ENCODE measurements around the gene TP53AIP1. TPM values are rescaled to one million over a fixed set of nuclear protein-coding genes. Genes with fewer than 3 reads are reported as not detected.
A peak's percentile ranks its signal among the peaks of the same experiment; 100 is the strongest.

TP53AIP1 gene
- total and polyA plus RNA-seq, 4 donors: not detected

DNA sequence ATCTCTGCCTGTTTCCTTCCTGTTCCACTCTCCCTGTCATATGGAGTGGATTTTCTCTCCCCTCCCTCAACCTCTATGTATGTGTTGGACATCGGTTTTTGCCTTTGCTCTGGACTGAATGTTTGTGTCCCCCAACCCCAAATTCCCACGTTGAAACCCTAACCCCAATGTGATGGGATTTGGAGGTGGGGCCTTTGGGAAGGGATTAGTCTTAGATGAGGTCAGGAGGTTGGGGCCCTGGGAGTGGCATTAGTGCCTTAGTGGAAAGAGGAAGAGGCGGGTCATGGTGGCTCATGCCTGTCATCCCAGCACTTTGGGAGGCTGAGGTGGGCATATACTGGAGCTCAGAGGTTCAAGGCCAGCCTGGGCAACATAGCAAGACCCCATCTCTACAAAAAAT, 11.6 kb downstream of the TP53AIP1 start:
- intact Hi-C loops (cut with DNase I): no loop called here
- WGBS, 2 donors: 78 to 84% methylated on average over 3 of the region's 3 CpGs
- no peak overlapping the region for H3K27ac ChIP-seq (ENCODE audit: low read depth in 1 of 2, low read length in 2 of 2)
- H3K36me3 ChIP-seq (ENCODE audit: control insufficient read depth in 1 of 2, insufficient read depth in 2 of 2, low read length in 1 of 2): no peaks in the 10 kb centered on the region
- ATAC-seq (ENCODE audit: low FRiP score): no peak
- no peaks in the 10 kb centered on the region for H3K4me1 ChIP-seq (ENCODE audit: control insufficient read depth in 1 of 2, insufficient read depth in 2 of 2, low read length in 2 of 2)
- H3K4me3 ChIP-seq (ENCODE audit: low read length in 2 of 2): no peak overlapping the region
- no peaks in the 10 kb centered on the region for H3K9me3 ChIP-seq (ENCODE audit: control insufficient read depth, low read length)
- no peak for DNase-seq
- no peaks in the 10 kb centered on the region for H3K27me3 ChIP-seq (ENCODE audit: control insufficient read depth in 1 of 2, insufficient read depth in 2 of 2, low read length in 1 of 2)

DNA sequence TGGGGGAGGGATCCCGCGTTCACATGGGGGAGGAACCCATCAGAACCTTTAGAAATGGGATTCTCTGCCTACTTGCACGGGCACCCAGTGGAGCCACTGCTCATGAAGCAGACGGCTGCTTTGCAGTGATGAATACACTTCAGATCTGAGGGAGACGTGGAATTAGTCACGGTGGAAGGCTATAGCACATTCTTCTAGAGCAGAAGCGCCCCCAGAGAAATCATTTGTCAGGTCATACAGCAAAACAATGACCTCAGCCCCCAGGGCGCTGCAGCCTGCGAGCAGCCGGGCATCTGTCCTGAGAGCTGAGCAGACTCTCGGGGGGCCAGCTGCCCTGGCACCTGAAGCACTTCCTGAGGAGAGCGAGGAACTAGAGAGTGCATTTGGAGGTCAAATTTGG, 12.7 kb downstream of the TP53AIP1 start:
- Histone ChIP-seq H3K27me3 (ENCODE audit: control insufficient read depth in 1 of 2, insufficient read depth in 2 of 2, low read length in 1 of 2) (no peaks in the 10 kb centered on the region), H3K27ac (ENCODE audit: low read depth in 1 of 2, low read length in 2 of 2) (no peak overlapping the region), H3K4me3 (ENCODE audit: low read length in 2 of 2) (no peak overlapping the region), H3K9me3 (ENCODE audit: control insufficient read depth, low read length) (no peaks in the 10 kb centered on the region), H3K36me3 (ENCODE audit: control insufficient read depth in 1 of 2, insufficient read depth in 2 of 2, low read length in 1 of 2) (no peaks in the 10 kb centered on the region), H3K4me1 (ENCODE audit: control insufficient read depth in 1 of 2, insufficient read depth in 2 of 2, low read length in 2 of 2) (no peaks in the 10 kb centered on the region)
- DNase-seq (peak in 1 of 2 donors; percentile 13), ATAC-seq (ENCODE audit: low FRiP score) (no peak)
- intact Hi-C loops (cut with DNase I): no loop called here
- 29 to 35% methylated on average over 12 of the region's 12 CpGs for WGBS, 2 donors

DNA sequence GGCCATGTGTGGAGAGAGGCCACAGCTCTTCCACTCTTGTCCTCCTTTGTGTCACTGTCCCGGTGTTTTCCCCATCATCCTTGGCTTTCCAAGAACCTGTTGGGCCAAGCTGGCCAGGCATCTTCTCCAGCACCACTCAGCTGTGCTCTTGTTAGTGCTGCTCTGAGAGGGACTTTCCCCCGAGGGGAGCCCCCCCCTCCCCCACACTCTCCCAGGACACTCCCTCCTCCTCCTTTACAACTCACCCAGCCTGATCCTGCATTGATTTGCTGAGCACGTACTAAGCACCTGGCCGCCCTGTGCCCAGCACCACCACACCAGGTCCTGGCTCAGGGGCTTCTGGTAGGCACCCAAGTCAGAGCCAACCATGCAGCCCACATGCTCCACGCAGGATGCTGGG, 13.2 kb downstream of the TP53AIP1 start:
- no peaks in the 10 kb centered on the region for H3K4me1 ChIP-seq (ENCODE audit: control insufficient read depth in 1 of 2, insufficient read depth in 2 of 2, low read length in 2 of 2)
- intact Hi-C loops (cut with DNase I): no loop called here
- H3K36me3 ChIP-seq (ENCODE audit: control insufficient read depth in 1 of 2, insufficient read depth in 2 of 2, low read length in 1 of 2): no peaks in the 10 kb centered on the region
- DNase-seq (peak in 1 of 2 donors; percentile 29), ATAC-seq (ENCODE audit: low FRiP score) (no peak)
- H3K9me3 ChIP-seq (ENCODE audit: control insufficient read depth, low read length): no peaks in the 10 kb centered on the region
- no peak overlapping the region for H3K4me3 ChIP-seq (ENCODE audit: low read length in 2 of 2)
- H3K27me3 ChIP-seq (ENCODE audit: control insufficient read depth in 1 of 2, insufficient read depth in 2 of 2, low read length in 1 of 2): no peaks in the 10 kb centered on the region
- WGBS, 2 donors: 65 to 74% methylated on average over 5 of the region's 5 CpGs
- H3K27ac ChIP-seq (ENCODE audit: low read depth in 1 of 2, low read length in 2 of 2): no peak overlapping the region

DNA sequence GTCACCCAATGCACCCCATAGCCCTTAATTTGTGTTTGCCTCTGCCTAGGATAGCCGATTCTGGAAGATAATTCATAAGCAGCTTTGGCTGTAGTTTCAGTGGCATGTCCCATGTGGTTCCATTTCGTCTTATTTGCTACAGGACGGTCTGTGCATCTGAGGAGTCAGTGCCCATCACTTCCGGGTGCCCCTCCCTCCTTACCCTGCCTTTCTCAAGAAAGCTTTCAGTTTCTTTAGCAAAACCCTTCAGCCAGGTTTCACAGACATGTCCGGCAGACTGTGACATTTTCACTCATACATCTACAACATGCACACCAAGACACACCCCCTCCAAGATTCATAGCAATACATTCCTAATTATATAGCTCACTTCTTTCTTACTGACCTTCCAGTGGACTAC, 14.3 kb downstream of the TP53AIP1 start:
- intact Hi-C loops (cut with DNase I): no loop called here
- DNase-seq (peak; percentile 25 to 30), ATAC-seq (ENCODE audit: low FRiP score) (no peak)
- no peaks in the 10 kb centered on the region for H3K36me3 ChIP-seq (ENCODE audit: control insufficient read depth in 1 of 2, insufficient read depth in 2 of 2, low read length in 1 of 2)
- no peaks in the 10 kb centered on the region for H3K9me3 ChIP-seq (ENCODE audit: control insufficient read depth, low read length)
- H3K4me3 ChIP-seq (ENCODE audit: low read length in 2 of 2): no peak overlapping the region
- H3K27me3 ChIP-seq (ENCODE audit: control insufficient read depth in 1 of 2, insufficient read depth in 2 of 2, low read length in 1 of 2): no peaks in the 10 kb centered on the region
- no peak overlapping the region for H3K27ac ChIP-seq (ENCODE audit: low read depth in 1 of 2, low read length in 2 of 2)
- 62 to 69% methylated on average over 5 of the region's 5 CpGs for WGBS, 2 donors
- H3K4me1 ChIP-seq (ENCODE audit: control insufficient read depth in 1 of 2, insufficient read depth in 2 of 2, low read length in 2 of 2): no peaks in the 10 kb centered on the region

DNA sequence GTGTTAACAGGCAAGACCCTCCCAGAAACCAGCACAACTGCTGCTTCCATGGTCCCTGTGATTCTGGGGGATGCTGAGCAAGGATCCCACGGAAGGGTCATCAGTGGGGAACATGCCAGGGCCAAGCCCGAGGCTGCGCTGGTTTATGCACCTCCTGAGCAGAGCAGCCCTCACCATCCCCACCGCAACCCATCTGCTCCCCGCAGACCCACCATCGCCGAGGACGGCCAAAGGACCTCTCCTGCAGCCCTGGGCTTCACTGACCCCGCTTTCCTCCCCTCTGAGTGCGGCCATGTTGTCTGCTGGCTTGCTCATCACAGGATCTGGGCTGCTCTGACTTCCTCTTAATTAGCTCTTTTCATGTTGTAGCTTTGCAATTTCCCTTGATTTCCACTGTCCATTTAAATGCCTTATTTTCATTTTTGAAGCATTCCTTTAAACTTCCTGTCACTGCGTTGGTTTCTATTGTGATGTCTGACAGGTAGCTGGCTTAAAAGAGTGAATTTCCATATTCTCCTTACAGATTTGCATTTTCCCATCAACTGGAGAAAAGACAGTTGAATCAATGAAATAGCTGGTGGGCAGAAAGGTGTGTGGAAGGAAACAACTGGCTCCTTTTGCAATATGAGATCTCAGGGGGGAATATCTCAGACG, 14.9 kb downstream of the TP53AIP1 start:
- intact Hi-C loops (cut with DNase I): no loop called here
- DNase-seq (peak in 1 of 2 donors; percentile 38), ATAC-seq (ENCODE audit: low FRiP score) (no peak)
- Histone ChIP-seq H3K36me3 (ENCODE audit: control insufficient read depth in 1 of 2, insufficient read depth in 2 of 2, low read length in 1 of 2) (no peaks in the 10 kb centered on the region), H3K27me3 (ENCODE audit: control insufficient read depth in 1 of 2, insufficient read depth in 2 of 2, low read length in 1 of 2) (no peaks in the 10 kb centered on the region), H3K27ac (ENCODE audit: low read depth in 1 of 2, low read length in 2 of 2) (no peak overlapping the region), H3K9me3 (ENCODE audit: control insufficient read depth, low read length) (no peaks in the 10 kb centered on the region), H3K4me3 (ENCODE audit: low read length in 2 of 2) (no peak overlapping the region), H3K4me1 (ENCODE audit: control insufficient read depth in 1 of 2, insufficient read depth in 2 of 2, low read length in 2 of 2) (no peaks in the 10 kb centered on the region)
- WGBS, 2 donors: 74 to 85% methylated on average over 12 of the region's 12 CpGs

DNA sequence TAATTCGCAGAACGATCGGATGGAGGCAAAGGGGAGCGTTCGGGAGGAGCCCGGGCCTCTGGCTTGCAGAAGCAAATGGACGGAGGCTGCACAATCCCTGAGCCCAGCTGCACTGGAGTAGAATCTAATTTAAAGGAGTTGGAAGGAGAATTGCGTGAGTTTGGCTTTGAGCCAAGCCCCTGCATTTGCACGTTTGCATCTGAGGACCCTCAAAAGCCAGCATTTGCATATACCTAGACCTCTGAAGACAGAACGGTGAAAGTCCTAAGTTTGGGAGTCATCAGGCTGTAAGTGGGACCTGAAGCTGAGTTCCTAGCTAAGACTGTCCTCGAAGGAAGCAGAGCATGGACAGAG, 15.6 kb downstream of the TP53AIP1 start:
- Histone ChIP-seq H3K4me1 (ENCODE audit: control insufficient read depth in 1 of 2, insufficient read depth in 2 of 2, low read length in 2 of 2) (no peaks in the 10 kb centered on the region), H3K27me3 (ENCODE audit: control insufficient read depth in 1 of 2, insufficient read depth in 2 of 2, low read length in 1 of 2) (no peaks in the 10 kb centered on the region), H3K27ac (ENCODE audit: low read depth in 1 of 2, low read length in 2 of 2) (no peak overlapping the region), H3K36me3 (ENCODE audit: control insufficient read depth in 1 of 2, insufficient read depth in 2 of 2, low read length in 1 of 2) (no peaks in the 10 kb centered on the region), H3K4me3 (ENCODE audit: low read length in 2 of 2) (no peak overlapping the region), H3K9me3 (ENCODE audit: control insufficient read depth, low read length) (no peaks in the 10 kb centered on the region)
- ATAC-seq (ENCODE audit: low FRiP score) (no peak), DNase-seq (no peak)
- WGBS, 2 donors: 69 to 72% methylated on average over 11 of the region's 11 CpGs
- intact Hi-C loops (cut with DNase I): no loop called here

DNA sequence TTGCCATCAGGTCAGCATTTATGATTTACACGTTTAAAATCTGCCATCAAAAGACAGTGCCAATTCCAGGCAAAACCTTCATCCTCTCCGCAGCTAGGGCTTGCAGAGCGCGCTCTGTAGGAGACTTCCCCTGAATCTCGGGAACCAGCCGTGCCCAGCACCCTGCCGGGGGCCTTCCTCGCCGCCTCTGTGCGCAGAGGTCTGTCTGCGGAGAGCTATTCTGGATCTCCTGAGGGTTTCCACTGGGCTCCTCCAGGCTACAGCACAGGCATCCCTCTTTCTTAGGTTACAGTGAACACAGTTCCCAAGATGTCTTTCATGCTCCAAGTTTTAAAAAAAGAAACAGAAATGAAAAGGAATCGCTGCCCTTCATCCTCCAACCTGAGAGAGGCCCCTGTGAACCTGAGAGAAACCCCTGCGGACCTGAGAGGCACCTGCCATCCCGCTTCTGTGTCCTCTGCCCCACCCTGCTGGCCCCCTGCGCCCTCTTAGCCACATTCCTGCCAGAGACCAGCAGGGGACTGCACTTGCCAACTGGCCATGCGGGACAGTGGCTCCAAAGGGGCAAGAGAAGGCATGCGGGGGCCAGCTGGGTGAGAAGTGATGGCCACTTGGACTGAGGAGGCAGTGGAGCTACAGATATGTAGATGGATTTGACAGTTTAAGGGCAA, 16.1 kb downstream of the TP53AIP1 start:
- no peaks in the 10 kb centered on the region for H3K9me3 ChIP-seq (ENCODE audit: control insufficient read depth, low read length)
- ATAC-seq (ENCODE audit: low FRiP score) (no peak), DNase-seq (peak; percentile 21 to 48)
- H3K4me3 ChIP-seq (ENCODE audit: low read length in 2 of 2): no peak overlapping the region
- no peaks in the 10 kb centered on the region for H3K36me3 ChIP-seq (ENCODE audit: control insufficient read depth in 1 of 2, insufficient read depth in 2 of 2, low read length in 1 of 2)
- H3K27ac ChIP-seq (ENCODE audit: low read depth in 1 of 2, low read length in 2 of 2): no peak overlapping the region
- intact Hi-C loops (cut with DNase I): no loop called here
- no peaks in the 10 kb centered on the region for H3K27me3 ChIP-seq (ENCODE audit: control insufficient read depth in 1 of 2, insufficient read depth in 2 of 2, low read length in 1 of 2)
- no peaks in the 10 kb centered on the region for H3K4me1 ChIP-seq (ENCODE audit: control insufficient read depth in 1 of 2, insufficient read depth in 2 of 2, low read length in 2 of 2)
- WGBS, 2 donors: 67 to 81% methylated on average over 17 of the region's 17 CpGs

DNA sequence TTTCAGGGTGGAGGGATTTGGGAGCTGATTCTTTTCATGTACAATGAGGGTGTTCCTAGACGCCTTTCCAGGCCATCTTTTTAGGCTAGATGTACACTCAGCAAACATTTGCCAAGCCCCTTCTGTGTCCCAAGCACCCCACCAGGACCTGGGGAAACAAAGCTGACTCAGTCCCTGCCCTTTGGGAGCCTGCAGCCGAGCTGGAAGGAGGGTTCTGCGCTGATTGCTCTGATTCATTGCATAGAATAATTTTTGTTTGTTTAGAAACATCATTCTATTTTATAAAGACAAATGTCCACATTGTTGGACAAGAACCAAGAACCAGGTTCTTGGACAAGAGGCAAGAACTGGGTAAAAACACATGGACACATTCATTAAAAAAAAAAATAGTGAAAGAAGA, 16.7 kb downstream of the TP53AIP1 start:
- Histone ChIP-seq H3K4me1 (ENCODE audit: control insufficient read depth in 1 of 2, insufficient read depth in 2 of 2, low read length in 2 of 2) (no peaks in the 10 kb centered on the region), H3K9me3 (ENCODE audit: control insufficient read depth, low read length) (no peaks in the 10 kb centered on the region), H3K27ac (ENCODE audit: low read depth in 1 of 2, low read length in 2 of 2) (no peak overlapping the region), H3K4me3 (ENCODE audit: low read length in 2 of 2) (no peak overlapping the region), H3K36me3 (ENCODE audit: control insufficient read depth in 1 of 2, insufficient read depth in 2 of 2, low read length in 1 of 2) (no peaks in the 10 kb centered on the region), H3K27me3 (ENCODE audit: control insufficient read depth in 1 of 2, insufficient read depth in 2 of 2, low read length in 1 of 2) (no peaks in the 10 kb centered on the region)
- intact Hi-C loops (cut with DNase I): no loop called here
- DNase-seq (peak in 1 of 2 donors; percentile 9), ATAC-seq (ENCODE audit: low FRiP score) (no peak)
- WGBS, 2 donors: 82 to 86% methylated on average over 3 of the region's 3 CpGs

DNA sequence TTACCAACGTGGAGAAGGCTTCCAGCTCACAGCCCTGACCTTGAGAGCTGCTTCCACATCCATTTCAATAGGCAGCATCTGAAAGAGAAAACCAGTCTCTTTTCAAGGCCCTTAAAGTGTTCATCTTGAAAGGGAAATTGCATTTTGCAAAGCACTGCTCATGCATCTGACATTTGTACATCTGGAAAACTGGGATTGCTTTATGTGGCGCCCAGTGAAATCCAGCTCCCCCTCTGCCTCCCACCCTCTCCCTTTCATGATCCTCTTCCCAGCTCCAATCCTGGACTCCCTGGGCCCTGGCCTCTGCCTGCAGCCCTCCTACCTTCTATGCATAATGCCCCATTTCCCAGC, 17.4 kb downstream of the TP53AIP1 start:
- intact Hi-C loops (cut with DNase I): no loop called here
- no peak overlapping the region for H3K27ac ChIP-seq (ENCODE audit: low read depth in 1 of 2, low read length in 2 of 2)
- ATAC-seq (ENCODE audit: low FRiP score) (no peak), DNase-seq (no peak)
- no peak overlapping the region for H3K4me3 ChIP-seq (ENCODE audit: low read length in 2 of 2)
- no peaks in the 10 kb centered on the region for H3K4me1 ChIP-seq (ENCODE audit: control insufficient read depth in 1 of 2, insufficient read depth in 2 of 2, low read length in 2 of 2)
- no peaks in the 10 kb centered on the region for H3K9me3 ChIP-seq (ENCODE audit: control insufficient read depth, low read length)
- no peaks in the 10 kb centered on the region for H3K36me3 ChIP-seq (ENCODE audit: control insufficient read depth in 1 of 2, insufficient read depth in 2 of 2, low read length in 1 of 2)
- no peaks in the 10 kb centered on the region for H3K27me3 ChIP-seq (ENCODE audit: control insufficient read depth in 1 of 2, insufficient read depth in 2 of 2, low read length in 1 of 2)
- 55 to 74% methylated on average over 2 of the region's 2 CpGs for WGBS, 2 donors

All from aorta (tissue), 5 donors.